Mononuclear cell (primary cell): ENCODE results near the gene MX2. TPM values are rescaled to one million over a fixed set of nuclear protein-coding genes. Genes with fewer than 3 reads are reported as not detected.

Experiments used
- H3K27me3 ChIP-seq: 2 replicates; pipeline ENCODE4 v1.6.0; 2011; ENCODE audit warnings: low read length, control low read depth; ENCODE audit not compliant: insufficient read depth
- H3K4me1 ChIP-seq: 2 replicates; pipeline ENCODE4 v1.5.1; 2011; ENCODE audit warnings: mild to moderate bottlenecking, low read length, control low read depth; ENCODE audit not compliant: insufficient read depth
- H3K4me3 ChIP-seq: 2 replicates; pipeline ENCODE4 v1.5.1; 2011; ENCODE audit warnings: mild to moderate bottlenecking, low read length, moderate library complexity
- H3K9me3 ChIP-seq: 2 replicates; pipeline ENCODE4 v1.5.1; 2011; ENCODE audit warnings: low read depth, mild to moderate bottlenecking, control low read depth, low read length
- total RNA-seq: library from RNA; depleted of rRNA; stranded (reverse); fragments of >200 nt; gene quantifications from one replicate; pipeline ENCODE4 v1.2.3, GENCODE V29; 2012

The MX2 gene
- total RNA-seq, 1 donor, result 32.6 TPM

GRCh38 chr21:41325138-41325912, 36.5 kb upstream of the MX2 start:
- no peaks in the 10 kb centered on the region for H3K4me1 ChIP-seq
- H3K4me3 ChIP-seq, result no peak overlapping the region
- H3K9me3 ChIP-seq, result no peaks in the 10 kb centered on the region
- H3K27me3 ChIP-seq, result no peaks in the 10 kb centered on the region

GRCh38 chr21:41326414-41327080, 35.3 kb upstream of the MX2 start:
- no peaks in the 10 kb centered on the region for H3K9me3 ChIP-seq
- no peaks in the 10 kb centered on the region for H3K27me3 ChIP-seq
- H3K4me1 ChIP-seq, result no peaks in the 10 kb centered on the region
- H3K4me3 ChIP-seq, result no peak overlapping the region

GRCh38 chr21:41327753-41328152, 34.1 kb upstream of the MX2 start:
- Histone ChIP-seq H3K4me1 (no peaks in the 10 kb centered on the region), H3K9me3 (no peaks in the 10 kb centered on the region), H3K27me3 (no peaks in the 10 kb centered on the region), H3K4me3 (no peak overlapping the region)

GRCh38 chr21:41328660-41329607, 32.9 kb upstream of the MX2 start:
- Histone ChIP-seq H3K27me3 (no peaks in the 10 kb centered on the region), H3K4me3 (no peak overlapping the region), H3K9me3 (no peaks in the 10 kb centered on the region), H3K4me1 (no peaks in the 10 kb centered on the region)

GRCh38 chr21:41333752-41334151, 28.1 kb upstream of the MX2 start:
- H3K4me3 ChIP-seq, result no peak overlapping the region
- no peaks in the 10 kb centered on the region for H3K9me3 ChIP-seq
- no peaks in the 10 kb centered on the region for H3K27me3 ChIP-seq
- no peaks in the 10 kb centered on the region for H3K4me1 ChIP-seq

- Histone ChIP-seq H3K27me3 (no peaks in the 10 kb centered on the region), H3K9me3 (peaks cover 10% of the 10 kb centered on the region), H3K4me1 (no peaks in the 10 kb centered on the region), H3K4me3 (no peak overlapping the region)
Observed at GRCh38 chr21:41337515-41337914, 24.3 kb upstream of the MX2 start.

- H3K9me3 ChIP-seq, result peaks cover 10% of the 10 kb centered on the region
- H3K4me3 ChIP-seq, result no peak overlapping the region
- no peaks in the 10 kb centered on the region for H3K4me1 ChIP-seq
- no peaks in the 10 kb centered on the region for H3K27me3 ChIP-seq
Observed at GRCh38 chr21:41338455-41338854, 23.4 kb upstream of the MX2 start.

GRCh38 chr21:41342035-41342434, 19.8 kb upstream of the MX2 start:
- H3K4me3 ChIP-seq, result no peak overlapping the region
- H3K27me3 ChIP-seq, result no peaks in the 10 kb centered on the region
- H3K4me1 ChIP-seq, result no peaks in the 10 kb centered on the region
- peaks cover 10% of the 10 kb centered on the region for H3K9me3 ChIP-seq

GRCh38 chr21:41344146-41344545, 17.7 kb upstream of the MX2 start:
- Histone ChIP-seq H3K4me3 (no peak overlapping the region), H3K27me3 (no peaks in the 10 kb centered on the region), H3K4me1 (peaks cover 9% of the 10 kb centered on the region), H3K9me3 (peaks cover 10% of the 10 kb centered on the region)

GRCh38 chr21:41345356-41345755, 16.5 kb upstream of the MX2 start:
- no peaks in the 10 kb centered on the region for H3K27me3 ChIP-seq
- no peak overlapping the region for H3K4me3 ChIP-seq
- H3K9me3 ChIP-seq, result peaks cover 10% of the 10 kb centered on the region
- H3K4me1 ChIP-seq, result peaks cover 9% of the 10 kb centered on the region

GRCh38 chr21:41345934-41346685, 15.7 kb upstream of the MX2 start:
- Histone ChIP-seq H3K4me3 (no peak overlapping the region), H3K27me3 (no peaks in the 10 kb centered on the region), H3K4me1 (peaks cover 9% of the 10 kb centered on the region), H3K9me3 (peaks cover 10% of the 10 kb centered on the region)

GRCh38 chr21:41346758-41347157, 15.1 kb upstream of the MX2 start:
- no peak overlapping the region for H3K4me3 ChIP-seq
- no peaks in the 10 kb centered on the region for H3K27me3 ChIP-seq
- H3K4me1 ChIP-seq, result peaks cover 9% of the 10 kb centered on the region
- peaks cover 8% of the 10 kb centered on the region for H3K9me3 ChIP-seq

- peaks cover 9% of the 10 kb centered on the region for H3K4me1 ChIP-seq
- no peaks in the 10 kb centered on the region for H3K27me3 ChIP-seq
- no peak overlapping the region for H3K4me3 ChIP-seq
- no peaks in the 10 kb centered on the region for H3K9me3 ChIP-seq
Observed at GRCh38 chr21:41348434-41348833, 13.4 kb upstream of the MX2 start.

GRCh38 chr21:41349126-41349525, 12.7 kb upstream of the MX2 start:
- peaks cover 9% of the 10 kb centered on the region for H3K4me1 ChIP-seq
- H3K9me3 ChIP-seq, result no peaks in the 10 kb centered on the region
- no peak overlapping the region for H3K4me3 ChIP-seq
- H3K27me3 ChIP-seq, result no peaks in the 10 kb centered on the region
